Measurements from ENCODE around the gene CBLC.
A peak's percentile ranks its signal among the peaks of the same experiment; 100 is the strongest.

CBLC gene

DNA sequence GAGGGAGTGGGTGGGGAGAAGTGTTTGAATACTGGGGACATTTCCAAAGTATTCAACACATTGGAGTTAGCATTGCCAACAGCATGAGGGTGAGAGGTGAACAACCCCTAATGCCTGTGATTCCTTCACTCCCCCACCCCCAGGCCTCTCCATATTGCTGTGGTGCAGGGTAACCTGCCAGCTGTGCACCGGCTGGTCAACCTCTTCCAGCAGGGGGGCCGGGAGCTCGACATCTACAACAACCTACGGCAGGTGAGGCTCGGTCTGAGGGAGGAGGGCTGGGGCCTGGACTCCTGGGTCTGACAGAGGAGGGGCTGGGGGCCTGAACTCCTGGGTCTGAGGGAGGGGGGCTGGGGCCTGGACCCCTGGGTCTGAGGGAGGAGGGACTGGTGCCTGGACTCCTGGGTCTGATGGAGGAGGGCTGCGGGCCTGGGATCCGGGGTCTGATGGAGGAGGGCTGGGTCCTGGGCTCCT is 21.6 kb upstream of the CBLC start:
- H2BK120ac ChIP-seq (ENCODE audit: low read depth, low read length): no peak overlapping the region
- WGBS (ENCODE audit: extremely low coverage, insufficient coverage, low lambda C conversion rate): no CpG with 5 or more reads among the region's 7 CpGs

DNA sequence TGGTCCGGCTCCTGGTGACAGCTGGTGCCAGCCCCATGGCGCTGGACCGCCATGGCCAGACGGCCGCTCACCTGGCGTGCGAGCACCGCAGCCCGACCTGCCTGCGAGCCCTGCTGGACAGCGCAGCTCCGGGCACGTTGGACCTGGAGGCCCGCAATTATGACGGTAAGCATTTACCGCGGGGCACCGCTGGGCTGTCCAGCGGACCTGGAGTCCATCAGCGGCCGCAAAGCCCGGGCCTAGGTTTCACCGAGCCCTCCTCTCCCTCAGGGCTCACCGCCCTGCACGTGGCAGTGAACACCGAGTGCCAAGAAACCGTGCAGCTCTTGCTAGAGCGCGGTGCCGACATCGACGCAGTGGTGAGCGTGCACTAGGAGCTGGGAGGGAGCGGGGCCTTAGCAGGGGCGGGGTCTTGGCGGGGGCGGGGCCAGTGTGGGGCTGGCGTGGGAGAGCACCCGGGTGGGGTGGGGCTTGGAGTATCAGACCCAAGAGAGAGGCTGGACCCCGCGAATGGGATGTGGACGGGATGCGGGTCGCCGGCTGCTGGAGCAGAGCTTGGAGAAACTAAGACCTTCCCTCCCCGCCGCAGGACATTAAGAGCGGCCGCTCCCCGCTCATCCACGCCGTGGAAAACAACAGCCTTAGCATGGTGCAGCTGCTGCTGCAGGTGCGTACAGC is 20.5 kb upstream of the CBLC start:
- peak overlapping the region; percentile 85 for H3K56ac ChIP-seq (ENCODE audit: low read length)
- H3K23ac ChIP-seq (ENCODE audit: low read length): no peak overlapping the region
- no peaks in the 10 kb centered on the region for H3K79me1 ChIP-seq (ENCODE audit: low read length)
- no peak overlapping the region for H2BK120ac ChIP-seq (ENCODE audit: low read depth, low read length)
- no peak overlapping the region for H3K18ac ChIP-seq (ENCODE audit: low read length)
- no peak overlapping the region for H3K27ac ChIP-seq (ENCODE audit: low read depth, low read length)
- peaks cover 10% of the 10 kb centered on the region for H3K27me3 ChIP-seq (ENCODE audit: insufficient read depth, low read length, poor library complexity)
- no peak overlapping the region for H2AK5ac ChIP-seq (ENCODE audit: low read length)
- no peaks in the 10 kb centered on the region for H3K36me3 ChIP-seq (ENCODE audit: control insufficient read depth, insufficient read depth, low read length)
- H4K5ac ChIP-seq (ENCODE audit: low read length): no peak overlapping the region
- no peak overlapping the region for H3K4ac ChIP-seq (ENCODE audit: low read depth, low read length)
- no peak overlapping the region for H2BK5ac ChIP-seq (ENCODE audit: low read length)
- peaks cover 6% of the 10 kb centered on the region for H3K4me1 ChIP-seq (ENCODE audit: control insufficient read depth, low read depth, low read length)
- DNase-seq: no peak
- peak overlapping the region; percentile 93 for H3K4me2 ChIP-seq (ENCODE audit: low read length)
- H3K9ac ChIP-seq (ENCODE audit: low read length): peak overlapping the region; percentile 69
- no peak overlapping the region for H4K8ac ChIP-seq (ENCODE audit: low read depth, low read length)
- no CpG with 5 or more reads among the region's 53 CpGs for WGBS (ENCODE audit: extremely low coverage, insufficient coverage, low lambda C conversion rate)
- no peak overlapping the region for H2BK15ac ChIP-seq (replicated peaks; ENCODE audit: low read depth)
- H3K4me3 ChIP-seq (ENCODE audit: low read length): peak overlapping the region; percentile 39
- no peaks in the 10 kb centered on the region for H3K79me2 ChIP-seq (ENCODE audit: control insufficient read depth, insufficient read depth, low read length)

More for the DNA sequence above, 21.6 kb upstream of the CBLC start:
- Histone ChIP-seq H3K4ac (ENCODE audit: low read depth, low read length) (no peak overlapping the region), H2BK5ac (ENCODE audit: low read length) (no peak overlapping the region), H3K18ac (ENCODE audit: low read length) (no peak overlapping the region), H3K4me2 (ENCODE audit: low read length) (no peak overlapping the region), H3K27ac (ENCODE audit: low read depth, low read length) (no peak overlapping the region), H2AK5ac (ENCODE audit: low read length) (no peak overlapping the region), H3K23ac (ENCODE audit: low read length) (no peak overlapping the region), H3K27me3 (ENCODE audit: insufficient read depth, low read length, poor library complexity) (peaks cover 10% of the 10 kb centered on the region), H3K9ac (ENCODE audit: low read length) (no peak overlapping the region), H2BK15ac (replicated peaks; ENCODE audit: low read depth) (no peak overlapping the region), H3K79me1 (ENCODE audit: low read length) (no peaks in the 10 kb centered on the region), H3K4me1 (ENCODE audit: control insufficient read depth, low read depth, low read length) (peaks cover 6% of the 10 kb centered on the region), H4K5ac (ENCODE audit: low read length) (no peak overlapping the region), H3K4me3 (ENCODE audit: low read length) (no peak overlapping the region), H4K8ac (ENCODE audit: low read depth, low read length) (no peak overlapping the region), H3K56ac (ENCODE audit: low read length) (no peak overlapping the region), H3K36me3 (ENCODE audit: control insufficient read depth, insufficient read depth, low read length) (no peaks in the 10 kb centered on the region), H3K79me2 (ENCODE audit: control insufficient read depth, insufficient read depth, low read length) (no peaks in the 10 kb centered on the region)
- DNase-seq: no peak

DNA sequence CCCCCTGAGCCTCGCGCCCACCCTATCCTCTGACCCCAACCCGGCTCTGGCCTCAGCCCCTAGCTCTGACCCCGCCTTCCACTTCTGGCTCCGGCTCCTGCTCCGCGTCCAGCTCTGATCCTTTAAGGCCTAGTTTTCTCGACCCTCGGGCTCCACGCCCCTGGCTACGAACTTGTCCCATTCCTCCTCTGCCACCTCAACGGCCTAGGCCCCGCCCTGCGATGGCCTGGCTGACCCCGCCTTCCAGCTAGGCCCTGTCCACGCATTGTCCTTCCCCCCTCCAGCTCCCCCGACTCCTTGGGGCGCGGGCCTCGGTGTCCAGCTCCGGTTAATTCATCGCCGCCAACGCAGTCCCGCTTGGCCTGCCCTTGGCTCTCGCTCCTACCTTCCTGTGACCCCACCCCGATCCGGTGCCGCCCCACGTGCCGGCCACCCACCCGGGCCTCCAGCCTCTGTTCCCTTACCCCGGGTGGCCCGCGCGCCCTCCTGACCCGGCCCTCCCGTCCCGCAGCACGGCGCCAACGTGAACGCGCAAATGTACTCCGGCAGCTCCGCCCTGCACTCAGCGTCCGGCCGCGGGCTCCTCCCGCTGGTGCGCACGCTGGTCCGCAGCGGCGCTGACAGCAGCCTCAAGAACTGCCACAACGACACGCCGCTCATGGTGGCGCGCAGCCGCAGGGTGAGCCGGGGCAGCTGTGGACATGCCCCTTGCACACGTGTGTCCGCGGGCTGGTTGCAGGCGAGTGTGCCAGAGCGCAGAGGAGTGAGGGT is 19.8 kb upstream of the CBLC start:
- Histone ChIP-seq H3K18ac (ENCODE audit: low read length) (no peak overlapping the region), H3K23ac (ENCODE audit: low read length) (peak overlapping the region; percentile 83), H3K27ac (ENCODE audit: low read depth, low read length) (no peak overlapping the region), H2BK15ac (replicated peaks; ENCODE audit: low read depth) (no peak overlapping the region), H3K4me3 (ENCODE audit: low read length) (peak overlapping the region; percentile 39), H4K5ac (ENCODE audit: low read length) (no peak overlapping the region), H3K56ac (ENCODE audit: low read length) (peak overlapping the region; percentile 85), H3K36me3 (ENCODE audit: control insufficient read depth, insufficient read depth, low read length) (no peaks in the 10 kb centered on the region), H3K27me3 (ENCODE audit: insufficient read depth, low read length, poor library complexity) (peaks cover 10% of the 10 kb centered on the region), H2AK5ac (ENCODE audit: low read length) (no peak overlapping the region), H3K79me2 (ENCODE audit: control insufficient read depth, insufficient read depth, low read length) (no peaks in the 10 kb centered on the region), H3K79me1 (ENCODE audit: low read length) (no peaks in the 10 kb centered on the region), H3K4ac (ENCODE audit: low read depth, low read length) (no peak overlapping the region), H3K9ac (ENCODE audit: low read length) (peak overlapping the region; percentile 69), H4K8ac (ENCODE audit: low read depth, low read length) (no peak overlapping the region), H3K4me1 (ENCODE audit: control insufficient read depth, low read depth, low read length) (peaks cover 5% of the 10 kb centered on the region), H2BK5ac (ENCODE audit: low read length) (no peak overlapping the region), H2BK120ac (ENCODE audit: low read depth, low read length) (no peak overlapping the region), H3K4me2 (ENCODE audit: low read length) (peak overlapping the region; percentile 93)
- no CpG with 5 or more reads among the region's 68 CpGs for WGBS (ENCODE audit: extremely low coverage, insufficient coverage, low lambda C conversion rate)
- peak; percentile 77 for DNase-seq

DNA sequence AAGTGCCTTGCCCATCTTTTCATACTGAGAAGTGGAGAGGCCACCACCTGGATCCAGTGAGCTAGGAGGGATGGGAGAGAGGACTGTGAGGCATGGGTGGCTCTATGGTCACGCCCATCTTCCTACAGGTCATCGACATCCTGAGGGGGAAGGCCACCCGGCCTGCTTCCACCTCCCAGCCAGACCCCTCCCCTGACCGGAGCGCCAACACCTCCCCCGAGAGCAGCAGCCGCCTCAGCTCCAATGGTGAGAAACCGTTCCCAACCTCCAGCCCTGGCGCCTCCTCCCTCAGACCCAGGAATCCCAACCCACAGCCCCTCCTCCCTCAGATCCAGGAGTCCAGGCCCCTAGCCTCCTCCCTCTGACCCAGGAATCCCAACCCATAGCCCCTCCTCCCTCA is 19.1 kb upstream of the CBLC start:
- Histone ChIP-seq H3K36me3 (ENCODE audit: control insufficient read depth, insufficient read depth, low read length) (no peaks in the 10 kb centered on the region), H3K79me2 (ENCODE audit: control insufficient read depth, insufficient read depth, low read length) (no peaks in the 10 kb centered on the region), H3K4ac (ENCODE audit: low read depth, low read length) (no peak overlapping the region), H3K27ac (ENCODE audit: low read depth, low read length) (no peak overlapping the region), H2BK120ac (ENCODE audit: low read depth, low read length) (no peak overlapping the region), H3K4me3 (ENCODE audit: low read length) (no peak overlapping the region), H3K27me3 (ENCODE audit: insufficient read depth, low read length, poor library complexity) (peaks cover 10% of the 10 kb centered on the region), H3K79me1 (ENCODE audit: low read length) (no peaks in the 10 kb centered on the region), H3K4me2 (ENCODE audit: low read length) (peak overlapping the region; percentile 93), H2BK5ac (ENCODE audit: low read length) (no peak overlapping the region), H3K18ac (ENCODE audit: low read length) (no peak overlapping the region), H4K5ac (ENCODE audit: low read length) (no peak overlapping the region), H2BK15ac (replicated peaks; ENCODE audit: low read depth) (no peak overlapping the region), H2AK5ac (ENCODE audit: low read length) (no peak overlapping the region), H3K56ac (ENCODE audit: low read length) (peak overlapping the region; percentile 85), H3K23ac (ENCODE audit: low read length) (no peak overlapping the region), H3K9ac (ENCODE audit: low read length) (peak overlapping the region; percentile 69), H3K4me1 (ENCODE audit: control insufficient read depth, low read depth, low read length) (peaks cover 3% of the 10 kb centered on the region), H4K8ac (ENCODE audit: low read depth, low read length) (no peak overlapping the region)
- no CpG with 5 or more reads among the region's 9 CpGs for WGBS (ENCODE audit: extremely low coverage, insufficient coverage, low lambda C conversion rate)
- peak; percentile 78 for DNase-seq

DNA sequence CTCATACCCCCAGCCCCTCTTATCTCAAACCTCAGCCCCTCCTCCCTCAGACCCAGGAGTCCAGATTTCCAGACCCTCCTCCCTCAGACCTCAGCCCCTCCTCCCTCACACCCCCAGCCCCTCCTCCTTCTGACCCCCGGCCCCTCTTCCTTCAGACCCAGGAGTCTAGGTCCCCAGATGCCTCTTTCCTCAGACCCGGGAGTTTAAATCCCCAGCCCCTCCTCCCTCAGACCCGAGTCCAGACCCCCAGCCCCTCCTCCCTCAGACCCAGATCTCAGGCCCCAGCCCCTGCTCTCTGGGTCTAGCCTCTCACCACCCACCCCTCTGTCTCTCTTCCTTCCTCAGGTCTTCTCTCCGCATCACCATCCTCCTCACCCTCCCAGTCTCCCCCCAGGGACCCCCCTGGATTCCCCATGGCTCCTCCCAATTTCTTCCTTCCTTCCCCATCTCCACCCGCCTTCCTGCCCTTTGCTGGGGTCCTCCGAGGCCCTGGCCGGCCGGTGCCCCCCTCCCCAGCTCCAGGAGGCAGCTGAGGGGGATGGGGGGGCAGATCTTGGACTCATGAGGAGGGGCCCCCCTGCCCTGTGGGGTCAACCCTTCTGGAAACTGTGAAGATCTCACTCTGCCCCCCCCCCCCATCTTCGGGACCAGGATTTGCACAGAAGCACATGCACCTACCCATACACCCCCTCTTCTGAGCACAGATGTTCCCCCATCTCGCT is 18.4 kb upstream of the CBLC start:
- Histone ChIP-seq H2BK120ac (ENCODE audit: low read depth, low read length) (no peak overlapping the region), H3K23ac (ENCODE audit: low read length) (no peak overlapping the region), H3K27me3 (ENCODE audit: insufficient read depth, low read length, poor library complexity) (peaks cover 10% of the 10 kb centered on the region), H3K9ac (ENCODE audit: low read length) (no peak overlapping the region), H3K27ac (ENCODE audit: low read depth, low read length) (no peak overlapping the region), H2BK5ac (ENCODE audit: low read length) (no peak overlapping the region), H4K5ac (ENCODE audit: low read length) (no peak overlapping the region), H2BK15ac (replicated peaks; ENCODE audit: low read depth) (no peak overlapping the region), H3K79me2 (ENCODE audit: control insufficient read depth, insufficient read depth, low read length) (no peaks in the 10 kb centered on the region), H3K79me1 (ENCODE audit: low read length) (no peaks in the 10 kb centered on the region), H3K4me2 (ENCODE audit: low read length) (no peak overlapping the region), H3K4ac (ENCODE audit: low read depth, low read length) (no peak overlapping the region), H3K36me3 (ENCODE audit: control insufficient read depth, insufficient read depth, low read length) (no peaks in the 10 kb centered on the region), H3K18ac (ENCODE audit: low read length) (no peak overlapping the region), H4K8ac (ENCODE audit: low read depth, low read length) (no peak overlapping the region), H3K4me3 (ENCODE audit: low read length) (no peak overlapping the region), H3K4me1 (ENCODE audit: control insufficient read depth, low read depth, low read length) (peaks cover 3% of the 10 kb centered on the region), H3K56ac (ENCODE audit: low read length) (no peak overlapping the region), H2AK5ac (ENCODE audit: low read length) (no peak overlapping the region)
- WGBS (ENCODE audit: extremely low coverage, insufficient coverage, low lambda C conversion rate): no CpG with 5 or more reads among the region's 10 CpGs
- DNase-seq: no peak

Data from mesendoderm (in vitro differentiated cells).